Kidney epithelial cell (primary cell): Measurements from ENCODE around the gene BCL7A. TPM values are rescaled to one million over a fixed set of nuclear protein-coding genes. Genes with fewer than 3 reads are reported as not detected.

Experiments used
- DNase-seq: peaks from one replicate; pipeline ENCODE4 v3.0.0-alpha.2; 2010; ENCODE audit warnings: low read depth
- H3K27me3 ChIP-seq: 2 replicates; pipeline ENCODE4 v1.6.0; 2011; ENCODE audit warnings: low read length; ENCODE audit not compliant: control insufficient read depth, insufficient read depth
- H3K36me3 ChIP-seq: 2 replicates; pipeline ENCODE4 v1.5.1; 2011; ENCODE audit warnings: low read length; ENCODE audit not compliant: control insufficient read depth, insufficient read depth
- H3K4me3 ChIP-seq: 2 replicates; pipeline ENCODE4 v1.5.1; 2011; ENCODE audit warnings: low read depth, mild to moderate bottlenecking, control low read depth, low read length
- CTCF ChIP-seq: IDR thresholded peaks from 2 replicates; pipeline ENCODE4 v1.5.1; 2011; ENCODE audit warnings: mild to moderate bottlenecking, moderate library complexity, low read length, control low read depth, inconsistent platforms; ENCODE audit not compliant: insufficient read depth, poor library complexity, severe bottlenecking
- total RNA-seq: library from RNA; depleted of rRNA; stranded (reverse); fragments of >200 nt; gene quantifications from 2 replicates; pipeline ENCODE4 v1.2.3, GENCODE V29; 2015

BCL7A gene
- total RNA-seq, 1 donor from 2014 or later = 23.8 TPM

- no peak overlapping the region for H3K4me3 ChIP-seq
- no peak for TF ChIP-seq CTCF
- no peak for DNase-seq
- H3K36me3 ChIP-seq = no peaks in the 10 kb centered on the region
- no peaks in the 10 kb centered on the region for H3K27me3 ChIP-seq
These were observed 16.4 kb upstream of the BCL7A start for GRCh38 chr12:122005252-122005776.

GRCh38 chr12:122006186-122006926, 15.3 kb upstream of the BCL7A start:
- Histone ChIP-seq H3K4me3 (no peak overlapping the region), H3K36me3 (no peaks in the 10 kb centered on the region), H3K27me3 (no peaks in the 10 kb centered on the region)
- DNase-seq = no peak
- no peak for TF ChIP-seq CTCF

GRCh38 chr12:122009741-122010140, 11.9 kb upstream of the BCL7A start:
- Histone ChIP-seq H3K36me3 (no peaks in the 10 kb centered on the region), H3K27me3 (no peaks in the 10 kb centered on the region), H3K4me3 (no peak overlapping the region)
- no peak for TF ChIP-seq CTCF
- no peak for DNase-seq

- DNase-seq = no peak
- TF ChIP-seq CTCF = no peak
These were observed 9.5 kb upstream of the BCL7A start for GRCh38 chr12:122012184-122012583.

GRCh38 chr12:122013136-122013535, 8.5 kb upstream of the BCL7A start:
- Histone ChIP-seq H3K27me3 (no peaks in the 10 kb centered on the region), H3K36me3 (no peaks in the 10 kb centered on the region), H3K4me3 (no peak overlapping the region)
- no peak for TF ChIP-seq CTCF
- no peak for DNase-seq

More at GRCh38 chr12:122012184-122012583, 9.5 kb upstream of the BCL7A start:
- H3K4me3 ChIP-seq = no peak overlapping the region
- no peaks in the 10 kb centered on the region for H3K27me3 ChIP-seq
- H3K36me3 ChIP-seq = no peaks in the 10 kb centered on the region
